Measurements from ENCODE around the gene MROH2B.

The MROH2B gene

DNA sequence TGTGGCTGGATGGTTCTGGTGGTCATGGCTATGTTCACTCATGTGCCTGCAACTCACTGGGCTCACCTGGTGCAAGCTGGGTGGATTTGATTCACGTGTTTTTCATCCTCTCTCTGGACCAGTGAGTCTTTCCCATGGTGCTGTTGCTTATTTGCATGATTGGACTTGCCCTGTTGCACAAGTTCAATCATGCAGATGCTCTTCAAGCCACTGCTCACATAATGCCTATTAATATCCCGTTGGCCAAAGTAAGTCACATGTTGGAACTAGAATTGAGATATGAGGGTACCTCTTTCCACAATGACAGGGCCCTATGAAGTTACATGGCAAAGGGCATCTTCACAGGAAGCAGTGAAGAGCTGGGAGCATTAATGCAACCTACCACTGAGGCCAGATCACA lies 26.5 kb upstream of the MROH2B start:
- no peak overlapping the region for H3K27ac ChIP-seq
- TF ChIP-seq ZFX (IDR thresholded peaks at IDR 0.05; ENCODE audit: borderline replicate concordance) = no peak
- TF ChIP-seq, protein P1, sequence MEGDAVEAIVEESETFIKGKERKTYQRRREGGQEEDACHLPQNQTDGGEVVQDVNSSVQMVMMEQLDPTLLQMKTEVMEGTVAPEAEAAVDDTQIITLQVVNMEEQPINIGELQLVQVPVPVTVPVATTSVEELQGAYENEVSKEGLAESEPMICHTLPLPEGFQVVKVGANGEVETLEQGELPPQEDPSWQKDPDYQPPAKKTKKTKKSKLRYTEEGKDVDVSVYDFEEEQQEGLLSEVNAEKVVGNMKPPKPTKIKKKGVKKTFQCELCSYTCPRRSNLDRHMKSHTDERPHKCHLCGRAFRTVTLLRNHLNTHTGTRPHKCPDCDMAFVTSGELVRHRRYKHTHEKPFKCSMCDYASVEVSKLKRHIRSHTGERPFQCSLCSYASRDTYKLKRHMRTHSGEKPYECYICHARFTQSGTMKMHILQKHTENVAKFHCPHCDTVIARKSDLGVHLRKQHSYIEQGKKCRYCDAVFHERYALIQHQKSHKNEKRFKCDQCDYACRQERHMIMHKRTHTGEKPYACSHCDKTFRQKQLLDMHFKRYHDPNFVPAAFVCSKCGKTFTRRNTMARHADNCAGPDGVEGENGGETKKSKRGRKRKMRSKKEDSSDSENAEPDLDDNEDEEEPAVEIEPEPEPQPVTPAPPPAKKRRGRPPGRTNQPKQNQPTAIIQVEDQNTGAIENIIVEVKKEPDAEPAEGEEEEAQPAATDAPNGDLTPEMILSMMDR (IDR thresholded peaks at IDR 0.05) = no peak

DNA sequence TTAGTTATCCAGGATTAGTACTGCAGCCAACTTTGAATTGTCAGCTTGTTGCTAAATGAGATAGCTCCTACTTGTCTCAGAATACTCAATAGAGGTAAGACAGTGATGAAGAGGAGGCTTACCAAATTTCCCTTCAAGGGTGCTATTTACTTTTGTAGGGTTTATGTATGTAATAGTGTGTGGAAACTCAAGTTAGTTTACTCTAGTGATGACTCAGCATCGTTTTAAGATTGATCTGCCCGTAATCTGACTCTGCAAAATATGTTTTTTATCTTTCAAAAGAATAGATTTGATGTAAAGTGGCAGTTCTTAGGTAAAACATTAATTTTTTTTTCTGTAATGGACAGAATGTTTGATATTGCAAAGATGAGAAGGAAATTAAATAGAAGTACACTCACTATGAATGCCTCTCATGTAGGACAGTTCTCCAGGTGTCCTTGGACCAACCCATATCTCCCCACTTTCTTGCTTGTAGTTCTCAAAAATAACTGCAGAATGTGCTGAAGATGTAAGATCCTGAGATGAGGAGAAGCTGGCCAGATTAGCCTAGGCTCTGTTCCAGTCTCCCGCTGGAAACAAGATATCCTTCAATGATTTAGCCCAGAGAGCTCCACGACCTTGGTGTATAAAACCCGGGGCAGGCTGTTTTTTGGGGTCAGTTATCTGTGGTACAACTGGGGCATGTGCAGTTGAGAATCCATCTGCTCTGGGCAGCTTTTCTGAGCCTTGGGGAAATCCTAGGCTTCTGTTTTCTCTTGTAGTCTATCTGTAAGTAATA lies 24.4 kb upstream of the MROH2B start:
- TF ChIP-seq, protein P1 (IDR thresholded peaks at IDR 0.05) = no peak
- no peak for TF ChIP-seq ZFX (IDR thresholded peaks at IDR 0.05; ENCODE audit: borderline replicate concordance)
- H3K27ac ChIP-seq = no peak overlapping the region

DNA sequence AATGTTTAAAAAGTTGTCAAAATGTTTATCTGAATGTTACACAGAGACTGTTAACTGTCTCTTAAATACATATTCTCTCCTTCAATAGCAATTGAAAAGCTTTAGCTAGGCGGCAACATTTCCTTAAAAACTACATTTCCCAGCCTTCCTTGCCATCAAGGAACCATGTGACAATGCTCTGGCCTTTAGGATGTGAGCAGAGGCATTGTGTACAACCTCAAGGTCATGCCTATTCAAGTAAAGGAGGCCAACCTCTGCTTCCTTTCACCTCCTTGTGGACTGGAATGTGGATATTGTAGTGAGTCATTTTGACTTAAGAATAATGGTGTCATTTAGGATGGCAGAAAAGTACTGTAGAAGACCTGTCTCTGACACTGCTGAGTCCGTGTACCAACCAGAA lies 23.7 kb upstream of the MROH2B start:
- TF ChIP-seq ZFX (IDR thresholded peaks at IDR 0.05; ENCODE audit: borderline replicate concordance) = no peak
- TF ChIP-seq, protein P1 (IDR thresholded peaks at IDR 0.05) = no peak
- H3K27ac ChIP-seq = no peak overlapping the region

DNA sequence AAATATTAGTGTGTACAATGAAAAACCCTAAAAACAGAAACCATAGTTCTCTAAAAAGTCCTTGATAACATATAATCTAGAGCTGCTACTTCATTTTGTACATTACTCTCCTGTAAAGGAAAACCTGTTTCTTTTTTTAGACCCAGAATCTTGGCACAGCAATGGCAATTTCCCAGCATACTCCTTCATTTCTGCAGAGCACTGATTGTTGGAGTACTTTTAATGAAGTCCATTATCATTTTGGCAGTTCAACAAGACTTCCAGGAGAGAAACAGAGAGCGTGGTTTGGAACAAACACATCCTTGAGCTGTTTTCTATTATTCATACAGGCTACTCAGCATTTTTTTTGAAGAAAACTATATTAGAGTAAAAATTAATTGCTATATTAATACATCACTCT lies 22.7 kb upstream of the MROH2B start:
- no peak overlapping the region for H3K27ac ChIP-seq
- TF ChIP-seq ZFX (IDR thresholded peaks at IDR 0.05; ENCODE audit: borderline replicate concordance) = no peak
- TF ChIP-seq, protein P1 (IDR thresholded peaks at IDR 0.05) = no peak

DNA sequence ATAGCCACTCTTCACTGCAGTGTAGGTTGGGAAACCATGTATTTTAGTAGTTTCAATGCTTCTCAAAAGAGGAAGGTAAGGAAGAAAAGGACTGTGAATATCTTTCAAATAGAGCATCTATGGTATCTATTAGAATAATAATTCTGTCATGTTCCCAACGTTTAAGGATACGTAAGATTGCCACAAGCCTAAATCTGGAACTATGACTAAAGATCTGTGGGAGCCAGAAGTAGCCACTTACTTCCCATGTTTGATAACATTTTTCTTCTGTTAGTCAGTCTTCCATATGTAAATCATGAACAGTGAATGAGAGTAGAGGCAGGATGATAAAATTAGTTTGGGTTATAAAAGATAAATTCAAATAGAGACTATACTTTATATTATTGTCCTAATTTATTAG lies 16.3 kb upstream of the MROH2B start:
- TF ChIP-seq, protein P1 (IDR thresholded peaks at IDR 0.05) = no peak
- TF ChIP-seq ZFX (IDR thresholded peaks at IDR 0.05; ENCODE audit: borderline replicate concordance) = no peak
- H3K27ac ChIP-seq = no peak overlapping the region

DNA sequence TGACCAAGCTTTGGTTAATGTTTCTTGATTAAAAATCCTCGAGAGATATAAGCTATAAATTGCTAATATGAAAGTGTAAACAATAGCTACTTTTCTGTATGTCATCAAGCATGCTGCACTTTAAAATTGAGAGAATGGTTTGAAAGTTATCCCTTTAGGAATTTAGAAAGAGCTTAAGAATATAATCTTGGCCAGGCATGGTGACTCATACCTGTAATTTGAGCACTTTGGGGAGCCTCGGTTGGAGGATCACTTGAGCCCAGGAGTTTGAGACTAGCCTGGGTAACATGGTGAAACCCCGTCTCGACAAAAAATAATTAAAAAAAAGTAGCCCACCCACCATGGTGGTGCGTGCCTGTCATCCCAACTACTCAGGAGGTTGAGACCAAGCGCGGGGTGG lies 12.2 kb upstream of the MROH2B start:
- H3K27ac ChIP-seq = no peak overlapping the region
- no peak for TF ChIP-seq ZFX (IDR thresholded peaks at IDR 0.05; ENCODE audit: borderline replicate concordance)

DNA sequence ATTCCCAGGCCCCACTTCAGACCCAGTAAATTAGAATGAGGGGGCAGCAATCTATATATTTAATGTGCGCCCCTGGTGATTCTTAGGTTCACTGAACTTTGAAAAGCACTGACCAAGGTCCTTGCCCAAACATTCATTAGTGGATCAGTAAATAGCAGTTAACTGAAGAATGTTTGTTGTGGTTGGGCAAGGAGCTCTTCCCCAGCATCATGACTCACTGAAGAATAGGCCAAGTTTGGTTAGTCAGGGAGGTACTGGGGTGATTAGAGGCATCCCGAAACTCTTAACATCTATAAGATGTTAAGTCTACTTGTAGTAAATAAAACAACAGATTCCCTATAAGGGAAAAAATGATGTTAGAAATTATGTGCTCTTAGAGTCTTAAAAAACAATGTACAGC lies 833 bp upstream of the MROH2B start:
- no peak overlapping the region for H3K27ac ChIP-seq
- TF ChIP-seq, protein P1 (IDR thresholded peaks at IDR 0.05) = no peak
- TF ChIP-seq ZFX (IDR thresholded peaks at IDR 0.05; ENCODE audit: borderline replicate concordance) = no peak
